DMS114 treated with DMSO at 0.1 percent for 48 hours (cell line): ENCODE data around the gene NTM.

ENCODE experiments used
- DNase-seq: peaks from one replicate; lab custom pipeline; 2025; ENCODE audit not compliant: unreplicated experiment; lab: John Stamatoyannopoulos, UW

NTM gene

GRCh38 chr11:131807876-131808275 is 437.5 kb downstream of the NTM start:
- DNase-seq = no peak

- no peak for DNase-seq
Measured at GRCh38 chr11:131808470-131808869, 438.1 kb downstream of the NTM start.

GRCh38 chr11:131809203-131809918 is 438.9 kb downstream of the NTM start:
- DNase-seq = no peak

GRCh38 chr11:131810541-131810940 is 440.1 kb downstream of the NTM start:
- DNase-seq = no peak

GRCh38 chr11:131811383-131811782 is 441.0 kb downstream of the NTM start:
- no peak for DNase-seq

- DNase-seq = no peak
Measured at GRCh38 chr11:131814108-131814507, 443.7 kb downstream of the NTM start.

- no peak for DNase-seq
Measured at GRCh38 chr11:131815590-131815989, 445.2 kb downstream of the NTM start.

GRCh38 chr11:131816051-131816450 is 445.6 kb downstream of the NTM start:
- no peak for DNase-seq

GRCh38 chr11:131817687-131818188 is 447.3 kb downstream of the NTM start:
- no peak for DNase-seq

- no peak for DNase-seq
Measured at GRCh38 chr11:131819865-131820264, 449.4 kb downstream of the NTM start.

GRCh38 chr11:131822506-131822905 is 452.1 kb downstream of the NTM start:
- DNase-seq = no peak

- no peak for DNase-seq
Measured at GRCh38 chr11:131823772-131824171, 453.4 kb downstream of the NTM start.

GRCh38 chr11:131824771-131825170 is 454.4 kb downstream of the NTM start:
- no peak for DNase-seq

GRCh38 chr11:131827430-131827829 is 457.0 kb downstream of the NTM start:
- no peak for DNase-seq

- no peak for DNase-seq
Measured at GRCh38 chr11:131829725-131830124, 459.3 kb downstream of the NTM start.

GRCh38 chr11:131832079-131832478 is 461.7 kb downstream of the NTM start:
- DNase-seq = no peak

- DNase-seq = no peak
Measured at GRCh38 chr11:131833366-131833765, 463.0 kb downstream of the NTM start.

GRCh38 chr11:131837562-131837961 is 467.1 kb downstream of the NTM start:
- no peak for DNase-seq

- no peak for DNase-seq
Measured at GRCh38 chr11:131838016-131838415, 467.6 kb downstream of the NTM start.

GRCh38 chr11:131839326-131839725 is 468.9 kb downstream of the NTM start:
- no peak for DNase-seq

- no peak for DNase-seq
Measured at GRCh38 chr11:131840545-131840944, 470.1 kb downstream of the NTM start.

GRCh38 chr11:131841028-131841427 is 470.6 kb downstream of the NTM start:
- no peak for DNase-seq
